GM12874 (cell line): Measurements from ENCODE around the gene PTPA.

Experiments
- TF ChIP-seq, protein P1 (sequence below): IDR thresholded peaks from 2 replicates; pipeline ENCODE4 v1.5.1; 2011; ENCODE audit warnings: low read depth, mild to moderate bottlenecking, control low read depth, low read length, moderate library complexity; ENCODE audit not compliant: insufficient read depth

Gene PTPA

DNA sequence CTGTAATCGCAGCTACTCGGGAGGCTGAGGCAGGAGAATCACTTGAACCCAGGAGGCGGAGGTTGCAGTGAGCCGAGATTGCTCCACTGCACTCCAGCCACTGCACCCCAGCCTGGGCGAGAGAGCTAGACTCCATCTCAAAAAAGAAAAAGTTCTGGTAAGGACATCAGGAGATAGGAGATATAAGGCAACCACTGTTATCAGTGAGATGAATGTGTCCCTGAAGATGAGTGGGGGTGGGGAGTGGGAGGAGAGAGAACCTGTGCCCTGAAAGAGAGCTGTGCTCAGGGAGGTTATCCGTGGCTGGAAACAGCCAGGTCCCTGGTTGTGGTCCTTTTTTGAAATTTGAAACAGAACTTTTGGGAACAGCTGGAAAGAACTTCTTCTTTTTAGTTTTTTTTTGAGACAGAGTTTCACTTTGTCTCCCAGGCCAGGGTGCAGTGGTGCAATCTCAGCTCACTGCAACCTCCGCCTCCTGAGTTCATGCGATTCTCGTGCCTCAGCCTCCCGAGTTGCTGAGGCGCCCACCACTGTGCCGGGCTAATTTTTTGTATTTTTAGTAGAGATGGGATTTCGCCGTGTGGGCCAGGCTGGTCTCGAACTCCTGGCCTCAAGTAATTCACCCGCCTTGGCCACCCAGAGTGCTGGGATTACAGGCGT is 2.6 kb downstream of the PTPA start:
- TF ChIP-seq, protein P1, sequence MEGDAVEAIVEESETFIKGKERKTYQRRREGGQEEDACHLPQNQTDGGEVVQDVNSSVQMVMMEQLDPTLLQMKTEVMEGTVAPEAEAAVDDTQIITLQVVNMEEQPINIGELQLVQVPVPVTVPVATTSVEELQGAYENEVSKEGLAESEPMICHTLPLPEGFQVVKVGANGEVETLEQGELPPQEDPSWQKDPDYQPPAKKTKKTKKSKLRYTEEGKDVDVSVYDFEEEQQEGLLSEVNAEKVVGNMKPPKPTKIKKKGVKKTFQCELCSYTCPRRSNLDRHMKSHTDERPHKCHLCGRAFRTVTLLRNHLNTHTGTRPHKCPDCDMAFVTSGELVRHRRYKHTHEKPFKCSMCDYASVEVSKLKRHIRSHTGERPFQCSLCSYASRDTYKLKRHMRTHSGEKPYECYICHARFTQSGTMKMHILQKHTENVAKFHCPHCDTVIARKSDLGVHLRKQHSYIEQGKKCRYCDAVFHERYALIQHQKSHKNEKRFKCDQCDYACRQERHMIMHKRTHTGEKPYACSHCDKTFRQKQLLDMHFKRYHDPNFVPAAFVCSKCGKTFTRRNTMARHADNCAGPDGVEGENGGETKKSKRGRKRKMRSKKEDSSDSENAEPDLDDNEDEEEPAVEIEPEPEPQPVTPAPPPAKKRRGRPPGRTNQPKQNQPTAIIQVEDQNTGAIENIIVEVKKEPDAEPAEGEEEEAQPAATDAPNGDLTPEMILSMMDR: no peak

DNA sequence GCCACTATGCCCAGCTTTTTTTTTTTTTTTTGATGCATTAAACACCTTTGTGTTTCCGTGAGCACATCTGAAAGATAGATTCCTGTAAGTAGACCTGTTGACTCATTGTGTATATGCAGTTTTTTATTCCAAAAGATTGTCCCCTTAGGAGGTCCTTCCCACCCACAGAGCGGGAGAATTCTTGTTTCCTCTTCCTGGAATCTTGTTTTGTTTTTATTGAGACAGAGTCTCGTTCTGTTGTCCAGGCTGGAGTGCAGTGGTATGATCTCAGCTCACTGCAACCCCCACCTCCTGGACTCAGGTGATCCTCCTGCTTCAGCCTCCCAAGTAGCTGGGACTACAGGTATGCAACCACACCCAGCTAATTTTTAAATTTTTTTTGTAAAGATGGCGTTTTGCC is 7.6 kb downstream of the PTPA start:
- TF ChIP-seq, protein P1: no peak

DNA sequence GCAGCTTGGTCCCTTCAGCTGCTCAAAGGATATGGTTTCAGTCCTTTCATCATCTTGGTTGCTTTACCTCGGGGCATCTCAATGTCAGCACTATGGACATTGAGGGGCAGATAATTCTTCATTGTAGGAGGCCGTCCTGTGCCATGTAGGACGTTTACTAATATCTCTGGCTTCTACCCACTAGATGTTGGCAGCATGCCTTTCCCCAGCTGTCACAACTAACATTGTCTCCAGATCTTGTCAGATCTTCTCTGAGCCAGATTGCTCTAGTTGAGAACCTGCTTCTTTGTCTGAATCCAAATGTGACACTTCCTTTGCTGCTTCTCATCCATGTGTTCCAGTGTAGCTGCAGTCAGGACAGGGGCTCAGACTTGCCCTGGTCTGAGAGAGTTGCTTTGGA is 10.3 kb downstream of the PTPA start:
- TF ChIP-seq, protein P1: no peak

DNA sequence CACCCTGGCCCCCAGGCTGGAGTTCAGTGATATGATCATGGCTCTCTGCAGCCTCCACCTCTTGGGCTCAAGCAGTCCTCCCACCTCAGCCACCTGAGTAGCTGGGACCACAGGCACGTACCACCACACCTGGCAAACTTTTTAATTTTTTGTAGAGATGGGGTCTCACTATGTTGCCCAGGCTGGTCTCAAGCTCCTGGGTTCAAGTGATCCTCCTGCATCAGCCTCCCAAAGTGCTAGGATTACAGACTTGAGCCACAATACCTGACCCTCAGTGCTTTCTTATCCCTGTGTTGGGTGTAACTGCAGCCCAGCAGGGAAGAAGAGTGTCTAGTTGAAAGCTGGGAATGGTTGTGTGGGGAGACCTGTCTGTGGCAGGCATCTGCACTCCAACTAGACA is 10.9 kb downstream of the PTPA start:
- TF ChIP-seq, protein P1: no peak

DNA sequence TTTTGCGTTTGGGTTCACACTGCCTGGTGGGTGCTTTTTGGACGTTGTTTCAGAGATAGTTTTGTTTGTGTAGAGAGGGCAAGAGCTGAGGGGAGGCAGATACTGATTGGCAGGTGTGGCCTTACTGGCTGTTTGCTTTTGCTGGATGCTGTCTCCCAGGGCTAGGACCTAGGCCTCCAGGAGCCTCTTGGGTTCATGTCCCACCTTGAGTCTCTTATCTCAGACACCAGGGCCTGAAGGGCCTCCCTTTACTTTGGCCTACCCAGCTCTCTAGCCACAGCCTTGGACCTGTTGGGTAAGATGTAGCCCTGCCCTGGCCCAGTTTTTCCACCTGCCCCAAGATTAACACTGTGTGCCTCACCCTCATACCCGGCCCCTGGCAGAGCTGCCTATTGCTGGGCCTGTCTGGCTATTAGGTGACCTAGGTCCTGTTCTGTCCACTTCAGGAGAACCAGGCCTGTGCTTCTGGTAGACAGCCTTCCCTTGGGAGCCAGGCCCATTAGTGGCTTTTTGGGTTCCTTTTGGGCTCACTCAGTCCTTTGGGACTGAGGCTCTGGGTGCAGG is 13.4 kb downstream of the PTPA start:
- TF ChIP-seq, protein P1: no peak

DNA sequence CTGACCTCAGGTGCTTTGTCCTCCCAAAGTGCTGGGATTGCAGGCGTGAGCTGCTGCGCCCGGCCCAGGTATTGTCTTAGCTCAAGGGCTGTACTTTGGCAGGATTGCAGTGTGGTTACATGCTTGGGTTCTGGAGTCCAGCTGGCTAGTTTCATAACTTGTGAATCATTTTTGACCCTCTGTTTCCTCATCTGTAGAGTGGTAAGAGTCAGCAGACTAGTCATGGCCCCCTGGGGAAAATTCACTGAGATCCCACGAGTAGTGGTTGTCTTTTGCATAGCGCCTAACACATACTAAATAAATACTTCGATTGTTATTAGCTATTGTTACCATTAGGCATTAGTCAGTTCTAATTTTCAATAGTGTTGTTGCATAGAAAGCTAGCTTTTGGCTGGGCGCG is 14.3 kb downstream of the PTPA start:
- TF ChIP-seq, protein P1: no peak

DNA sequence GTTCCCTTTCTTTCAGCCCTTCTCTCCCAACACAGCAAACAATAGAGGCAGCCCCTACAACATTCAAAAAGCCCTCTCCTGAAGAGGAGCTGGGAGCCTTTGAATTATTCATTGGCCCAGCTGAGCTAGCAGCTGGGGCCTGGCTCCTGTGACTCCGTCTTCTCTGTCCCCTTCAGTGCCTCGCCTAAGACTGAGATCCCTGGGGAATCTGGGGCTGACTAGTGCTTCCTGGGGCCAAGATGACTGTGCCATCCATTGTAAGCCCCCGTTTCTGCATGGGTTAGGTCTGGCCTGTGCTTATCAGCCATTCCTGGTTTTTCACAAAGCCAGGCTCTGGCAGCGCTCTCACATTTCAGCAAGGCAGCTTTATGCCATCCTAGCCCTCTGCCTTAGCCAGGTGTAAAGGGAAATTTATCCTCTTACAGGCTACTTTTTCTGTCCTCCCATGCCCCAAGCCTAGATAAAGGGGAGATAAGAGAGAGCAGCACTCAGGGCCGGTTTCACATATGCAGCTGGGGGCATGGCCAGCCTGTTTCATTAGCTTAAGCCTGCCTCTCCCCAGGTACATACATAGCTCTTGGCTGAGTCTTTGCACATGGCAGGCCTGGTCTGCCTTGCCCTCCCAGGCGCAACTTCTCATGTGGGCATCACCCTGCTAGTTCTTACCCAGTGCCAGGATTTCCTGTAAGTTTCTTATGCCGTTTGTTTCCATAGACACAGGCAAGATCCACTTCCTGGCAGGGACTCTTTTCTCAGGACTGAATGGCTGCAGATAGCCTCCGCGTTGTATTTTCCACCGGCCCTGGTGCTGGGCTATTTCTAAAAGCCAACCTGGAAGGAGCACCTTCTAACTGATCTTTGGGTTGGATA is 15.8 kb downstream of the PTPA start:
- TF ChIP-seq, protein P1: no peak
